GM21423 (cell line): ENCODE measurements around the gene ANTXR2.
"Not testable (repeated sequence)": the region's sequence is repeated elsewhere in the genome, so short reads cannot be mapped to it uniquely, and the experiment has no call there.

ENCODE experiments used
- ATAC-seq: cut with Tn5 transposase; IDR thresholded peaks from one replicate; pipeline ENCODE4 v1.9.1; 2021; ENCODE audit warnings: mild to moderate bottlenecking, moderate library complexity; ENCODE audit not compliant: unreplicated experiment

ANTXR2 gene

GRCh38 chr4:80072744-80073472 lies at the start of gene ANTXR2:
Gene ANTXR2, minus strand, starts transcription at chr4:80073229. Its CDS starts 669 bp downstream, at chr4:80072560.
- ATAC-seq = peak; percentile 67

GRCh38 chr4:80121815-80122214 lies 48.8 kb upstream of the ANTXR2 start:
- ATAC-seq = not testable (repeated sequence)

GRCh38 chr4:80119620-80120019 lies 46.6 kb upstream of the ANTXR2 start:
- not testable (repeated sequence) for ATAC-seq

- ATAC-seq = no peak
These were observed 43.5 kb upstream of the ANTXR2 start for GRCh38 chr4:80116516-80116915.

GRCh38 chr4:80115368-80116181 lies 42.5 kb upstream of the ANTXR2 start:
- no peak for ATAC-seq

- ATAC-seq = no peak
These were observed 41.8 kb upstream of the ANTXR2 start for GRCh38 chr4:80114732-80115265.

- no peak for ATAC-seq
These were observed 40.6 kb upstream of the ANTXR2 start for GRCh38 chr4:80113615-80114014.

- ATAC-seq = no peak
These were observed 39.2 kb upstream of the ANTXR2 start for GRCh38 chr4:80112236-80112635.

- ATAC-seq = no peak
These were observed 38.2 kb upstream of the ANTXR2 start for GRCh38 chr4:80111276-80111675.

- no peak for ATAC-seq
These were observed 34.3 kb upstream of the ANTXR2 start for GRCh38 chr4:80107374-80107773.

- ATAC-seq = no peak
These were observed 31.9 kb upstream of the ANTXR2 start for GRCh38 chr4:80104927-80105326.

- no peak for ATAC-seq
These were observed 30.6 kb upstream of the ANTXR2 start for GRCh38 chr4:80103629-80104028.

GRCh38 chr4:80101792-80102116 lies 28.7 kb upstream of the ANTXR2 start:
- no peak for ATAC-seq

- ATAC-seq = no peak
These were observed 28.2 kb upstream of the ANTXR2 start for GRCh38 chr4:80101071-80101791.

GRCh38 chr4:80099671-80100070 lies 26.6 kb upstream of the ANTXR2 start:
- ATAC-seq = no peak

GRCh38 chr4:80098635-80099034 lies 25.6 kb upstream of the ANTXR2 start:
- no peak for ATAC-seq

- ATAC-seq = no peak
These were observed 24.6 kb upstream of the ANTXR2 start for GRCh38 chr4:80097400-80098177.

GRCh38 chr4:80096175-80096850 lies 23.3 kb upstream of the ANTXR2 start:
- ATAC-seq = no peak

- ATAC-seq = no peak
These were observed 21.2 kb upstream of the ANTXR2 start for GRCh38 chr4:80094191-80094590.

- ATAC-seq = no peak
These were observed 20.5 kb upstream of the ANTXR2 start for GRCh38 chr4:80093563-80093962.
